B cell (primary cell): ENCODE results near the gene SNRK. TPM values are rescaled to one million over a fixed set of nuclear protein-coding genes. Genes with fewer than 3 reads are reported as not detected.

Experiments used
- ATAC-seq: fragments of 200-7000 bp; cut with Tn5 transposase; one replicate; pipeline ENCODE4 v1.10.0; 2021; ENCODE audit warnings: low read depth, mild to moderate bottlenecking, moderate number of reproducible peaks, moderate library complexity
- CTCF ChIA-PET: fragments of 350-600 bp; sonication (Branson Sonifier 250); formaldehyde crosslinking; loops from one replicate; lab custom pipeline; 2021; ENCODE audit warnings: antibody characterized with exemption, inconsistent platforms; lab: Charles Lee
- POLR2A ChIA-PET: fragments of 350-600 bp; sonication (Branson Sonifier 250); formaldehyde crosslinking; loops from one replicate; lab custom pipeline; 2021; ENCODE audit warnings: antibody characterized with exemption; lab: Charles Lee
- DNase-seq: peaks from one replicate; pipeline ENCODE4 v3.0.0; 2013
- H2AFZ ChIP-seq: 2 replicates; pipeline ENCODE4 v1.6.1; 2012; ENCODE audit warnings: mild to moderate bottlenecking, low read depth, low read length; ENCODE audit not compliant: insufficient read depth, poor library complexity, severe bottlenecking
- H3K27ac ChIP-seq, 2 donors: 1 replicate in 1 of 2; 2 replicates in 1 of 2; pipeline ENCODE4 v1.5.1; 2012 to 2013; ENCODE audit warnings: low read length in 2 of 2, mild to moderate bottlenecking in 2 of 2, moderate library complexity in 1 of 2
- H3K27me3 ChIP-seq, 4 experiments: fragments of 200-600 bp in 1 of 4; sonication (generic) in 1 of 4; replicated peaks in 1 of 4; 1 replicate in 2 of 4; 2 replicates in 2 of 4; pipeline versions ENCODE4 v1.6.1 to v1.7.0; 2013 to 2016; ENCODE audit warnings: low read length in 3 of 4, mild to moderate bottlenecking in 2 of 4, mixed read lengths in 1 of 4, moderate library complexity in 1 of 4; ENCODE audit not compliant: insufficient read depth in 4 of 4, control insufficient read depth in 3 of 4; ENCODE audit errors: control extremely low read depth in 1 of 4
- H3K36me3 ChIP-seq, 2 experiments: replicated peaks in 1 of 2; 1 replicate in 1 of 2; 2 replicates in 1 of 2; pipeline versions ENCODE4 v1.6.1 to v1.7.1; 2013; ENCODE audit warnings: low read length in 1 of 2; ENCODE audit not compliant: insufficient read depth in 2 of 2, control insufficient read depth in 1 of 2; ENCODE audit errors: control extremely low read depth in 1 of 2, extremely low read depth in 1 of 2
- H3K4me1 ChIP-seq, 2 donors: fragments of 200-600 bp in 1 of 2; sonication (generic) in 1 of 2; 1 replicate in 1 of 2; 2 replicates in 1 of 2; pipeline versions ENCODE4 v1.5.1 to v1.6.1; 2013 to 2017; ENCODE audit warnings: low read length in 2 of 2; ENCODE audit not compliant: control insufficient read depth in 2 of 2, insufficient read depth in 2 of 2
- H3K4me2 ChIP-seq: replicated peaks from 2 replicates; pipeline ENCODE3; 2012; ENCODE audit warnings: mild to moderate bottlenecking, low read depth, low read length; ENCODE audit not compliant: poor library complexity, severe bottlenecking
- H3K4me3 ChIP-seq, 5 experiments: fragments of 200-600 bp in 1 of 5; sonication (generic) in 1 of 5; 1 replicate in 3 of 5; 2 replicates in 2 of 5; pipeline versions ENCODE4 v1.5.1 to v1.7.0; 2011 to 2016; ENCODE audit warnings: low read length in 4 of 5, mild to moderate bottlenecking in 4 of 5, low read depth in 2 of 5, control low read depth in 1 of 5, moderate library complexity in 1 of 5; ENCODE audit not compliant: insufficient read depth in 1 of 5; ENCODE audit errors: control extremely low read depth in 1 of 5, extremely low read depth in 1 of 5
- H3K79me2 ChIP-seq: fragments of 200-600 bp; sonication (generic); one replicate; pipeline ENCODE4 v1.6.0; 2016; ENCODE audit warnings: low read length; ENCODE audit not compliant: control insufficient read depth, insufficient read depth
- H3K9ac ChIP-seq: fragments of 200-600 bp; sonication (generic); 2 replicates; pipeline ENCODE4 v1.6.1; 2017; ENCODE audit warnings: mild to moderate bottlenecking, low read length, moderate library complexity
- H3K9me3 ChIP-seq, 3 donors: one replicate each; pipeline versions ENCODE4 v1.6.1 to v1.7.1; 2013; ENCODE audit warnings: low read length in 2 of 3; ENCODE audit not compliant: control insufficient read depth in 2 of 3, insufficient read depth in 1 of 3; ENCODE audit errors: control extremely low read depth in 1 of 3
- H4K20me1 ChIP-seq: 2 replicates; pipeline ENCODE4 v1.6.0; 2012; ENCODE audit warnings: mild to moderate bottlenecking, low read length; ENCODE audit not compliant: insufficient read depth, control insufficient read depth, poor library complexity, severe bottlenecking
- H3K27ac Mint-ChIP-seq: one replicate; pipeline ENCODE4 v1.8.0; 2021; ENCODE audit warnings: mixed read lengths
- H3K27me3 Mint-ChIP-seq: one replicate; pipeline ENCODE4 v1.8.0; 2021; ENCODE audit warnings: mixed read lengths
- H3K4me1 Mint-ChIP-seq: one replicate; pipeline ENCODE4 v1.8.0; 2021; ENCODE audit warnings: mixed read lengths
- H3K4me3 Mint-ChIP-seq: one replicate; pipeline ENCODE4 v1.8.0; 2021; ENCODE audit warnings: mixed read lengths
- H3K9me3 Mint-ChIP-seq: one replicate; pipeline ENCODE4 v1.8.0; 2022; ENCODE audit warnings: mixed read lengths; ENCODE audit not compliant: insufficient read depth
- EZH2 ChIP-seq: IDR thresholded peaks from 2 replicates; pipeline ENCODE4 v1.6.1; 2012; ENCODE audit warnings: borderline replicate concordance, low read depth, mild to moderate bottlenecking, moderate library complexity, low read length; ENCODE audit not compliant: insufficient read depth, poor library complexity, severe bottlenecking
- WGBS: methylation state at CpG from one replicate; pipeline ENCODE4 v1.1.5; 2013; ENCODE audit warnings: missing lambda C conversion rate; ENCODE audit not compliant: insufficient coverage; 5-methylcytosine and 5-hydroxymethylcytosine counted together
- intact Hi-C: fragments of 100-400 bp; cut with micrococcal nuclease; formaldehyde crosslinking; loops from one replicate; pipeline ENCODE4 v1.10.0; 2022
- polyA plus RNA-seq: library from polyadenylated mRNA; depleted of rRNA; stranded (reverse); fragments of >200 nt; gene quantifications from 2 replicates; pipeline ENCODE4 v1.2.3, GENCODE V29; 2012
- total RNA-seq, 2 donors: library from RNA; stranded (reverse); fragments of 120-200 nt in 1 of 2; gene quantifications; 1 replicate in 1 of 2; 2 replicates in 1 of 2; pipeline versions ENCODE4 v1.2.3 to v1.2.4, GENCODE V29; 2013 to 2022
- TF ChIP-seq, protein P1 (sequence below): fragments of 200-600 bp; IDR thresholded peaks from one replicate; pipeline ENCODE4 v1.8.0; 2022; ENCODE audit warnings: antibody characterized with exemption, mild to moderate bottlenecking

SNRK gene
- total and polyA plus RNA-seq, 2 donors (not counting 1 experiment from before 2014, with no cell fraction given), result 17.8 to 46.7 TPM

GRCh38 chr3:43341788-43342187 lies 55.4 kb downstream of the SNRK start:
- peaks cover 25% of the 10 kb centered on the region for H4K20me1 ChIP-seq
- ATAC-seq, result no peak
- intact Hi-C loops, result no loop called here
- no peaks in the 10 kb centered on the region for H3K27me3 ChIP-seq
- H3K27ac Mint-ChIP-seq, result no peak overlapping the region
- no peaks in the 10 kb centered on the region for H3K4me1 ChIP-seq
- no peak for TF ChIP-seq EZH2
- TF ChIP-seq, protein P1, sequence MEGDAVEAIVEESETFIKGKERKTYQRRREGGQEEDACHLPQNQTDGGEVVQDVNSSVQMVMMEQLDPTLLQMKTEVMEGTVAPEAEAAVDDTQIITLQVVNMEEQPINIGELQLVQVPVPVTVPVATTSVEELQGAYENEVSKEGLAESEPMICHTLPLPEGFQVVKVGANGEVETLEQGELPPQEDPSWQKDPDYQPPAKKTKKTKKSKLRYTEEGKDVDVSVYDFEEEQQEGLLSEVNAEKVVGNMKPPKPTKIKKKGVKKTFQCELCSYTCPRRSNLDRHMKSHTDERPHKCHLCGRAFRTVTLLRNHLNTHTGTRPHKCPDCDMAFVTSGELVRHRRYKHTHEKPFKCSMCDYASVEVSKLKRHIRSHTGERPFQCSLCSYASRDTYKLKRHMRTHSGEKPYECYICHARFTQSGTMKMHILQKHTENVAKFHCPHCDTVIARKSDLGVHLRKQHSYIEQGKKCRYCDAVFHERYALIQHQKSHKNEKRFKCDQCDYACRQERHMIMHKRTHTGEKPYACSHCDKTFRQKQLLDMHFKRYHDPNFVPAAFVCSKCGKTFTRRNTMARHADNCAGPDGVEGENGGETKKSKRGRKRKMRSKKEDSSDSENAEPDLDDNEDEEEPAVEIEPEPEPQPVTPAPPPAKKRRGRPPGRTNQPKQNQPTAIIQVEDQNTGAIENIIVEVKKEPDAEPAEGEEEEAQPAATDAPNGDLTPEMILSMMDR, result no peak
- no peak for DNase-seq
- H3K79me2 ChIP-seq, result peaks cover 21% of the 10 kb centered on the region
- H2AFZ ChIP-seq, result no peak overlapping the region
- no CpG with 5 or more reads among the region's 2 CpGs for WGBS
- peaks cover 29 to 88% of the 10 kb centered on the region in 2 experiments for H3K36me3 ChIP-seq
- H3K9me3 ChIP-seq, result peaks cover 7 to 24% (median 20%) of the 10 kb centered on the region in 3 donors
- H3K27me3 Mint-ChIP-seq, result no peaks in the 10 kb centered on the region
- no peak overlapping the region for H3K27ac ChIP-seq
- no peak overlapping the region for H3K4me3 Mint-ChIP-seq
- ChIA-PET POLR2A (no interaction called here), CTCF (interaction anchor here (0.7 kb wide), 1 partner anchor 109 kb away, joined by 3 read pairs; no protein-coding TSS in a partner anchor)
- H3K4me2 ChIP-seq, result no peak overlapping the region
- H3K9me3 Mint-ChIP-seq, result no peaks in the 10 kb centered on the region
- no peak overlapping the region for H3K9ac ChIP-seq
- H3K4me3 ChIP-seq, result no peak overlapping the region
- no peaks in the 10 kb centered on the region for H3K4me1 Mint-ChIP-seq

DNA sequence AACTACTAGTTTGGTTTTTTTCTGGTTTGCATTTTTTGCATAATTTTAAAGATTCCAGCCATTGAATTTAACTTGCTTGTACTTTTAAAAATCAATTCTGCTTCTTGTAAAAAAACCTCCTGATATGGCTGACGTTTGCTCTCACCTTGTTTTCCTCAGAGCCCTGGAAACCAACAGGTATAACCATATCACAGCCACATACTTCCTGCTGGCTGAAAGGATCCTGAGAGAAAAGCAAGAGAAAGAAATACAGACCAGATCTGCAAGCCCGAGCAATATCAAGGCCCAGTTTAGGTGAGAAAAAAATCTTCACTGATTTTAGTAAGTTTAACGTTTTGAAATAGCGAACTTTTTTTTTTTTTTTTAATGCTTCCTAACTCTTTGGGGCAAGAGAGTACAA lies 56.8 kb downstream of the SNRK start:
- no peak overlapping the region for H3K4me3 Mint-ChIP-seq
- no peaks in the 10 kb centered on the region for H3K9me3 Mint-ChIP-seq
- H3K4me1 Mint-ChIP-seq, result no peaks in the 10 kb centered on the region

More for the DNA sequence above, 56.8 kb downstream of the SNRK start:
- H3K27ac ChIP-seq, result no peak overlapping the region
- 96% methylated on average over 3 of the region's 4 CpGs for WGBS
- no peak for ATAC-seq
- peaks cover 4 to 15% (median 11%) of the 10 kb centered on the region in 3 donors for H3K9me3 ChIP-seq
- peaks cover 23 to 90% of the 10 kb centered on the region in 2 experiments for H3K36me3 ChIP-seq
- H3K4me1 ChIP-seq, result no peaks in the 10 kb centered on the region
- no peak overlapping the region for H2AFZ ChIP-seq
- H3K79me2 ChIP-seq, result peaks cover 13% of the 10 kb centered on the region
- intact Hi-C loops, result no loop called here
- no peak for DNase-seq
- no peaks in the 10 kb centered on the region for H3K27me3 Mint-ChIP-seq
- no peak overlapping the region for H3K9ac ChIP-seq
- H3K27ac Mint-ChIP-seq, result no peak overlapping the region
- H3K4me3 ChIP-seq, result no peak overlapping the region
- no peak overlapping the region for H3K4me2 ChIP-seq
- ChIA-PET POLR2A (no interaction called here), CTCF (no interaction called here)
- H3K27me3 ChIP-seq, result no peaks in the 10 kb centered on the region
- H4K20me1 ChIP-seq, result peaks cover 25% of the 10 kb centered on the region
- TF ChIP-seq, protein P1, result no peak
- TF ChIP-seq EZH2, result no peak
